Naive thymus-derived CD4-positive, alpha-beta T cell (primary cell): ENCODE measurements around the gene NLRP3. TPM values are rescaled to one million over a fixed set of nuclear protein-coding genes. Genes with fewer than 3 reads are reported as not detected.

Experiments
- ATAC-seq: fragments of 150-1000 bp; cut with Tn5 transposase; 2 replicates; pipeline ENCODE4 v1.10.0; 2021; ENCODE audit warnings: mild to moderate bottlenecking, moderate library complexity
- CTCF ChIA-PET: fragments of 350-600 bp; sonication (Branson Sonifier 250); formaldehyde crosslinking; loops from one replicate; lab custom pipeline; 2021; ENCODE audit warnings: antibody characterized with exemption; lab: Charles Lee
- POLR2A ChIA-PET: fragments of 350-600 bp; sonication (Branson Sonifier 250); formaldehyde crosslinking; loops from one replicate; lab custom pipeline; 2021; ENCODE audit warnings: antibody characterized with exemption, inconsistent platforms; lab: Charles Lee
- DNase-seq, 9 donors: peaks; one replicate each; pipeline versions ENCODE4 v3.0.0 to v3.0.0-alpha.2; 2020 to 2022; ENCODE audit warnings: mixed read lengths in 1 of 9
- H3K27ac ChIP-seq: one replicate; pipeline ENCODE4 v1.7.0; 2013; ENCODE audit warnings: mild to moderate bottlenecking, low read depth, low read length, moderate library complexity
- H3K27me3 ChIP-seq, 2 donors: one replicate each; pipeline ENCODE4 v1.7.0; 2013; ENCODE audit warnings: low read length in 2 of 2, mild to moderate bottlenecking in 2 of 2, moderate library complexity in 2 of 2; ENCODE audit not compliant: control insufficient read depth in 2 of 2, insufficient read depth in 2 of 2
- H3K36me3 ChIP-seq, 3 experiments: 1 replicate in 2 of 3; 2 replicates in 1 of 3; pipeline ENCODE4 v1.7.0; 2013; ENCODE audit warnings: low read length in 3 of 3, mild to moderate bottlenecking in 3 of 3, moderate library complexity in 1 of 3; ENCODE audit not compliant: insufficient read depth in 3 of 3, control insufficient read depth in 2 of 3
- H3K4me1 ChIP-seq, 2 donors: one replicate each; pipeline ENCODE4 v1.7.0; 2013; ENCODE audit warnings: low read length in 2 of 2, mild to moderate bottlenecking in 2 of 2, moderate library complexity in 1 of 2; ENCODE audit not compliant: control insufficient read depth in 2 of 2, insufficient read depth in 2 of 2
- H3K4me3 ChIP-seq: 2 replicates; pipeline ENCODE4 v1.7.0; 2013; ENCODE audit warnings: mild to moderate bottlenecking, low read length
- H3K9me3 ChIP-seq, 3 experiments: 1 replicate in 2 of 3; 2 replicates in 1 of 3; pipeline ENCODE4 v1.7.0; 2013; ENCODE audit warnings: low read length in 3 of 3; ENCODE audit not compliant: control insufficient read depth in 2 of 3
- H3K27ac Mint-ChIP-seq, 9 donors: one replicate each; pipeline ENCODE4 v1.8.0; 2020 to 2022; ENCODE audit warnings: mixed read lengths in 9 of 9, mild to moderate bottlenecking in 8 of 9, moderate library complexity in 5 of 9, inconsistent platforms in 2 of 9
- H3K27me3 Mint-ChIP-seq, 5 donors: one replicate each; pipeline ENCODE4 v1.8.0; 2021 to 2022; ENCODE audit warnings: mixed read lengths in 5 of 5, mild to moderate bottlenecking in 1 of 5
- H3K36me3 Mint-ChIP-seq, 5 donors: one replicate each; pipeline ENCODE4 v1.8.0; 2020 to 2022; ENCODE audit warnings: mixed read lengths in 5 of 5, mild to moderate bottlenecking in 3 of 5, inconsistent platforms in 1 of 5
- H3K4me1 Mint-ChIP-seq, 7 donors: one replicate each; pipeline ENCODE4 v1.8.0; 2020 to 2022; ENCODE audit warnings: mixed read lengths in 7 of 7, mild to moderate bottlenecking in 3 of 7, inconsistent platforms in 1 of 7
- H3K4me3 Mint-ChIP-seq, 10 donors: one replicate each; pipeline ENCODE4 v1.8.0; 2020 to 2022; ENCODE audit warnings: mild to moderate bottlenecking in 10 of 10, mixed read lengths in 10 of 10, moderate library complexity in 6 of 10, inconsistent platforms in 2 of 10
- H3K9me3 Mint-ChIP-seq, 11 donors: one replicate each; pipeline ENCODE4 v1.8.0; 2020 to 2022; ENCODE audit warnings: mixed read lengths in 11 of 11, mild to moderate bottlenecking in 4 of 11, inconsistent platforms in 1 of 11, moderate library complexity in 1 of 11
- intact Hi-C, 2 donors: fragments of 100-400 bp; cut with micrococcal nuclease; formaldehyde crosslinking; loops; one replicate each; pipeline ENCODE4 v1.15.1; 2023
- polyA plus RNA-seq, 2 donors: library from polyadenylated mRNA; unstranded; fragments of 300-500 nt; fragmentation: Illumina TruSeq; gene quantifications; one replicate each; pipeline ENCODE4 v1.2.3, GENCODE V29; 2021
- total RNA-seq, 6 experiments: library from RNA in 5 of 6; stranded (reverse) in 5 of 6; gene quantifications; 1 replicate in 5 of 6; 2 replicates in 1 of 6; pipeline ENCODE4 v1.2.3 and lab custom pipeline; 2021 to 2026

NLRP3 gene
- total and polyA plus RNA-seq, 7 experiments from 2014 or later = 0.70 to 90.6 (median 4.6) TPM

- Histone ChIP-seq H3K27me3 (no peaks in the 10 kb centered on the region), H3K4me3 (no peak overlapping the region), H3K4me1 (peaks cover 0 to 9% of the 10 kb centered on the region in 2 donors), H3K27ac (no peak overlapping the region), H3K36me3 (peaks cover 0 to 12% (median 3%) of the 10 kb centered on the region in 3 experiments), H3K9me3 (no peaks in the 10 kb centered on the region)
- intact Hi-C loops = no loop called here
- ChIA-PET POLR2A (no interaction called here), CTCF (no interaction called here)
- peaks cover 2 to 23% (median 8%) of the 10 kb centered on the region in 7 donors for H3K4me1 Mint-ChIP-seq
- ATAC-seq (no peak), DNase-seq (no peak)
- peaks cover 4 to 7% (median 5%) of the 10 kb centered on the region in 5 donors for H3K27me3 Mint-ChIP-seq
- H3K4me3 Mint-ChIP-seq = no peak overlapping the region
- peaks cover 0 to 17% (median 7%) of the 10 kb centered on the region in 5 donors for H3K36me3 Mint-ChIP-seq
- H3K27ac Mint-ChIP-seq = no peak overlapping the region
- H3K9me3 Mint-ChIP-seq = peaks cover 0 to 1% (median 0%) of the 10 kb centered on the region in 11 donors
These were observed 37.3 kb downstream of the NLRP3 start for GRCh38 chr1:247453245-247453644.

DNA sequence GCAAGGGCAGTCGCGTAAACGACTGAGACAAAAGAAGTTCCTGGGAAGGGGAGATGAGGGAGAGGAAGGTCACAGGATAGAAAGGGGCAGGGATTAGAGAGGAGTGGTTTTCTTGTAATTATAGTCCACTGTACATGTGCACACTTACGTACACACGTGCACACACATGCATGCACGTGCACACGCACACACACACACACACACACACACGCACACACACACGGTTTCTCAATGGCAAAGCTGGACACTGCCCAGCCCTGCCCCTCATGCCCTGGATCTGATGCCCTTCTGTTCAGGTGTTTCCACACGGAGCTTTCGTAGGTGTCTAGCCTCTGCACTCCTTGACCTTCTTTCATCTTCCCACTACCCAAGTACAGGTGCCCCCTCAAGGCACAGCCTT is 38.0 kb downstream of the NLRP3 start:
- H3K9me3 Mint-ChIP-seq = peaks cover 0 to 1% (median 0%) of the 10 kb centered on the region in 11 donors
- Histone ChIP-seq H3K36me3 (peaks cover 0 to 7% (median 0%) of the 10 kb centered on the region in 3 experiments), H3K27ac (no peak overlapping the region), H3K9me3 (no peaks in the 10 kb centered on the region), H3K27me3 (no peaks in the 10 kb centered on the region), H3K4me3 (no peak overlapping the region), H3K4me1 (peaks cover 0 to 9% of the 10 kb centered on the region in 2 donors)
- peaks cover 5 to 12% (median 7%) of the 10 kb centered on the region in 5 donors for H3K27me3 Mint-ChIP-seq
- ATAC-seq (no peak), DNase-seq (no peak)
- peaks cover 2 to 23% (median 8%) of the 10 kb centered on the region in 7 donors for H3K4me1 Mint-ChIP-seq
- ChIA-PET POLR2A (no interaction called here), CTCF (interaction anchor here (0.7 to 1.3 kb wide), 2 partner anchors 15 to 838 kb away, joined by 3 to 4 read pairs; no protein-coding TSS in a partner anchor)
- H3K4me3 Mint-ChIP-seq = no peak overlapping the region
- H3K36me3 Mint-ChIP-seq = peaks cover 0 to 10% (median 0%) of the 10 kb centered on the region in 5 donors
- intact Hi-C loops = no loop called here
- peak overlapping the region in 1 of 9 donors; percentile 28 for H3K27ac Mint-ChIP-seq

GRCh38 chr1:247456021-247456420 is 40.0 kb downstream of the NLRP3 start:
- H3K4me3 ChIP-seq = no peak overlapping the region
- peaks cover 0 to 14% (median 7%) of the 10 kb centered on the region in 7 donors for H3K4me1 Mint-ChIP-seq
- H3K27ac Mint-ChIP-seq = no peak overlapping the region
- ATAC-seq (no peak), DNase-seq (no peak)
- peaks cover 5 to 22% (median 10%) of the 10 kb centered on the region in 5 donors for H3K27me3 Mint-ChIP-seq
- peaks cover 0 to 9% of the 10 kb centered on the region in 2 donors for H3K4me1 ChIP-seq
- H3K36me3 Mint-ChIP-seq = peaks cover 0 to 1% (median 0%) of the 10 kb centered on the region in 5 donors
- H3K9me3 Mint-ChIP-seq = no peaks in the 10 kb centered on the region
- intact Hi-C loops = loop anchor here in 1 of 2 donors (5.0 kb wide), 1 partner anchor 39 kb away; the partner anchor contains the start of gene NLRP3
- H3K9me3 ChIP-seq = no peaks in the 10 kb centered on the region
- H3K36me3 ChIP-seq = no peaks in the 10 kb centered on the region
- CTCF ChIA-PET = no interaction called here
- H3K4me3 Mint-ChIP-seq = no peak overlapping the region
- POLR2A ChIA-PET = no interaction called here
- no peak overlapping the region for H3K27ac ChIP-seq
- no peaks in the 10 kb centered on the region for H3K27me3 ChIP-seq

- no peaks in the 10 kb centered on the region for H3K36me3 Mint-ChIP-seq
- intact Hi-C loops = loop anchor here in 1 of 2 donors (5.0 kb wide), 1 partner anchor 40 kb away; the partner anchor contains the start of gene NLRP3
- Histone ChIP-seq H3K27ac (no peak overlapping the region), H3K4me3 (no peak overlapping the region), H3K36me3 (no peaks in the 10 kb centered on the region), H3K9me3 (no peaks in the 10 kb centered on the region), H3K4me1 (peaks cover 0 to 9% of the 10 kb centered on the region in 2 donors), H3K27me3 (no peaks in the 10 kb centered on the region)
- ATAC-seq (peak; percentile 82), DNase-seq (peak in 5 of 9 donors; percentile 1 to 23 (median 9))
- H3K9me3 Mint-ChIP-seq = no peaks in the 10 kb centered on the region
- H3K27me3 Mint-ChIP-seq = peaks cover 5 to 26% (median 10%) of the 10 kb centered on the region in 5 donors
- H3K27ac Mint-ChIP-seq = peak overlapping the region in 1 of 9 donors; percentile 49
- peak overlapping the region in 2 of 10 donors; percentile 3 to 19 for H3K4me3 Mint-ChIP-seq
- peaks cover 0 to 13% (median 5%) of the 10 kb centered on the region in 7 donors for H3K4me1 Mint-ChIP-seq
- ChIA-PET POLR2A (no interaction called here), CTCF (no interaction called here)
These were observed 41.1 kb downstream of the NLRP3 start for GRCh38 chr1:247456914-247457639.

- peaks cover 0 to 9% of the 10 kb centered on the region in 2 donors for H3K4me1 ChIP-seq
- ChIA-PET CTCF (no interaction called here), POLR2A (no interaction called here)
- no peaks in the 10 kb centered on the region for H3K27me3 ChIP-seq
- no peaks in the 10 kb centered on the region for H3K36me3 Mint-ChIP-seq
- H3K27ac Mint-ChIP-seq = no peak overlapping the region
- intact Hi-C loops = loop anchor here in 1 of 2 donors (5.0 kb wide), 1 partner anchor 42 kb away; the partner anchor contains the start of gene NLRP3
- peaks cover 0 to 13% (median 5%) of the 10 kb centered on the region in 7 donors for H3K4me1 Mint-ChIP-seq
- H3K4me3 ChIP-seq = no peak overlapping the region
- H3K27me3 Mint-ChIP-seq = peaks cover 0 to 26% (median 10%) of the 10 kb centered on the region in 5 donors
- H3K36me3 ChIP-seq = no peaks in the 10 kb centered on the region
- H3K9me3 Mint-ChIP-seq = peaks cover 0 to 5% (median 0%) of the 10 kb centered on the region in 11 donors
- H3K4me3 Mint-ChIP-seq = no peak overlapping the region
- DNase-seq (no peak), ATAC-seq (no peak)
- H3K9me3 ChIP-seq = no peaks in the 10 kb centered on the region
- H3K27ac ChIP-seq = no peak overlapping the region
These were observed 43.5 kb downstream of the NLRP3 start for GRCh38 chr1:247459507-247459906.

GRCh38 chr1:247465796-247466195 is 49.8 kb downstream of the NLRP3 start:
- Histone ChIP-seq H3K27me3 (no peaks in the 10 kb centered on the region), H3K4me1 (no peaks in the 10 kb centered on the region), H3K4me3 (no peak overlapping the region), H3K36me3 (no peaks in the 10 kb centered on the region), H3K9me3 (no peaks in the 10 kb centered on the region), H3K27ac (no peak overlapping the region)
- CTCF ChIA-PET = no interaction called here
- POLR2A ChIA-PET = no interaction called here
- DNase-seq (no peak), ATAC-seq (no peak)
- Mint-ChIP-seq H3K4me1 (no peaks in the 10 kb centered on the region), H3K27ac (no peak overlapping the region), H3K4me3 (no peak overlapping the region), H3K9me3 (peaks cover 0 to 5% (median 0%) of the 10 kb centered on the region in 11 donors), H3K27me3 (peaks cover 0 to 9% (median 2%) of the 10 kb centered on the region in 5 donors), H3K36me3 (no peaks in the 10 kb centered on the region)
- intact Hi-C loops = no loop called here
